IPS DF 6.9 (cell line): Measurements from ENCODE around the gene USP28.
"Not testable (repeated sequence)": the region's sequence is repeated elsewhere in the genome, so short reads cannot be mapped to it uniquely, and the experiment has no call there.

Experiments used
- DNase-seq: peaks from one replicate; pipeline ENCODE4 v3.0.0-alpha.2; 2013; ENCODE audit warnings: low read depth, low spot score
- H3K27ac ChIP-seq: one replicate; pipeline ENCODE4 v1.5.1; 2013; ENCODE audit warnings: low read length, control low read depth
- H3K27me3 ChIP-seq: 2 replicates; pipeline ENCODE4 v1.6.1; 2013; ENCODE audit warnings: mild to moderate bottlenecking, low read length; ENCODE audit not compliant: control insufficient read depth, insufficient read depth
- H3K36me3 ChIP-seq: 2 replicates; pipeline ENCODE4 v1.6.1; 2013; ENCODE audit warnings: low read length; ENCODE audit not compliant: control insufficient read depth, insufficient read depth
- H3K4me1 ChIP-seq: 2 replicates; pipeline ENCODE4 v1.6.1; 2013; ENCODE audit warnings: low read length; ENCODE audit not compliant: control insufficient read depth, insufficient read depth
- H3K4me3 ChIP-seq: 2 replicates; pipeline ENCODE4 v1.5.1; 2013; ENCODE audit warnings: mild to moderate bottlenecking, low read length
- H3K9me3 ChIP-seq: 2 replicates; pipeline ENCODE4 v1.6.1; 2013; ENCODE audit warnings: low read length, inconsistent platforms; ENCODE audit not compliant: control insufficient read depth, insufficient read depth
- WGBS: extraction: QIAGEN DNeasy Blood & Tissue Kit; methylation state at CpG from one replicate; pipeline ENCODE4 v1.1.7; 2013; ENCODE audit warnings: mixed read lengths, missing lambda C conversion rate; ENCODE audit not compliant: insufficient read length, insufficient coverage; 5-methylcytosine and 5-hydroxymethylcytosine counted together

Gene USP28

DNA sequence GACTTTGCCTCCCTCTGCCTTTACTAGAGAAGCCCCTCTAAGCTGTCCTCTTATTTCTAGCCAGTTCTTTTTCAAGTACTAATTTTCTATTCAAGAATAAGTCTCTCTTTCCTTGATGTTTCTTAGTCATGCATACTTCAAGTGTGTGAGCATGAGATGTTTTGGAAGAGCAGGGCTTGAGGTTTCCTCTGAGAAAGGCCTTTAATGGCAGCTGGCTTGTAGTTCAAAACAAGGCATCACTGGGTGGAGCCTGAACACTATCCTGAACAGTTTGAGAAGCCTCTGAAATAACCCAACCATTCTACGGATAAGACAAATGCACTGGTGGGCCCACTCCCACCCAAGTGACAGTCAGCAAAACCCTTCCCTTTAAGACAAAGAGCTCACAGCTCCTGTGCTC lies 58.2 kb downstream of the USP28 start:
- no peaks in the 10 kb centered on the region for H3K9me3 ChIP-seq
- DNase-seq, result no peak
- peaks cover 14% of the 10 kb centered on the region; the same call in 1 of the 2 replicates for H3K36me3 ChIP-seq
- H3K4me3 ChIP-seq, result no peak overlapping the region
- no peaks in the 10 kb centered on the region for H3K4me1 ChIP-seq
- no CpG with 5 or more reads among the region's 1 CpG for WGBS
- no peak overlapping the region for H3K27ac ChIP-seq
- no peaks in the 10 kb centered on the region; the same call in 1 of the 2 replicates for H3K27me3 ChIP-seq

DNA sequence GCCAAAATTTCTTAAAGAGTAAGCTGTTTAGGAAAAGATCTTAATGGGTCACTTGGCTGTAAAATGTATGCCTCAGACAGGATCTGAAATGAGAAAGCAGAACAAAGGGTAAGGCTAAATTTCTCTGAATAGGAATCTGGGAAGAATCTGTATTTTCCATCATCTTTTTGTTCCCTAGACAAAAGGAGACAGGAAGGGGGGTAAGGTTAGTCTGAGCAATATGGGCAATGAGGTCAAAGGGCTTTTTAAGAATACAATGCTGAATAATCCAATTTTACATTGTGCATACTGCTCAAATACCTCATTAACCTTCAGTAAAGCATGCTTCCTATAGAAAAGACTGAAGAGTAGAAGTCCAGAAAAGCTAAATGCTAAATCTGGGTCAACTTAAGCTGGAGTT lies 61.2 kb downstream of the USP28 start:
- Histone ChIP-seq H3K9me3 (no peaks in the 10 kb centered on the region), H3K36me3 (peaks cover 7% of the 10 kb centered on the region; the same call in 1 of the 2 replicates), H3K27ac (no peak overlapping the region), H3K4me3 (no peak overlapping the region), H3K27me3 (no peaks in the 10 kb centered on the region; the same call in 1 of the 2 replicates), H3K4me1 (no peaks in the 10 kb centered on the region)
- no peak for DNase-seq

GRCh38 chr11:113808931-113809330 lies 66.4 kb downstream of the USP28 start:
- no peak for DNase-seq
- no peaks in the 10 kb centered on the region for H3K27me3 ChIP-seq
- peaks cover 21% of the 10 kb centered on the region; the same call in 1 of the 2 replicates for H3K36me3 ChIP-seq
- H3K9me3 ChIP-seq, result no peaks in the 10 kb centered on the region
- no peaks in the 10 kb centered on the region for H3K4me1 ChIP-seq
- no peak overlapping the region for H3K4me3 ChIP-seq
- WGBS, result no CpG with 5 or more reads among the region's 2 CpGs
- no peak overlapping the region for H3K27ac ChIP-seq

DNA sequence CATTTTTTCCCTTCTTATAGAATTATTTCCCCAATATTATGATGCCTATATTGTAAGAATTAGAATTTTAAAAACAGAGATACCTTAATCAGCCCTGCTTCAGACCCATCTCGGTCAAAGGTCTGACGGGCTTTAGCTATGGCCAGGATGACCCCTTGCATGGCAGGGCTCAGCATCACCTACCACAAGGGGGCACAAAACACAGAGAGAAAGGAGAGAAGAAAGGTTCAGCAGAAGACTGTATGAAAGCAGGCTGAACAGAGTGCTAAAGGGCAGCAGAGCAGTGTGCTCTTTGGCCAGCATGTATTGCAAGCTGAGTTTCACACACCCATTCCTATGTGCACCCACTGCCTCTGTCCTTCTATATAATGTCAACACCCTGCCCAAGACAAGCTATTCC lies 69.0 kb downstream of the USP28 start:
- DNase-seq, result peak; percentile 35
- Histone ChIP-seq H3K4me3 (no peak overlapping the region), H3K36me3 (peaks cover 36% of the 10 kb centered on the region; the same call in 1 of the 2 replicates), H3K9me3 (no peaks in the 10 kb centered on the region), H3K27ac (no peak overlapping the region), H3K27me3 (no peaks in the 10 kb centered on the region), H3K4me1 (no peaks in the 10 kb centered on the region)
- no CpG with 5 or more reads among the region's 2 CpGs for WGBS

DNA sequence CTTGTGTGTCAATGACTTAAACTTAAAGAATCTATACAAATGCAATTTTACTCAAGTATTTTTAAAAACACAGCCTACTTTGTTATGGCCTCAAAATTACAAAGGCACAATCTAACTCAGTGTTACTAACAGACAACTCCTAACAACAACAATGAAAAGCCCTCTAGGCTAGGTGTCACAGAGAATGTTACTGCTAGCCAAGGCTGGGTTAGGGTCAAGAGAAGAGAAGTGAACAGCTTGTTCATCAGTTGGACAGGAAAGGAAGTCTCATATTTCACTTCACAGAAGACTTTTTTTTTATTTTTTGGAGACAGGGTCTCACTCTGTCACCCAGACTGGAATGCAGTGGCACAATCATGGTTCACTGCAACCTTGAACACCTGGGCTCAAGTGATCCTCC lies 69.7 kb downstream of the USP28 start:
- H3K4me3 ChIP-seq, result no peak overlapping the region
- no peak for DNase-seq
- H3K27ac ChIP-seq, result no peak overlapping the region
- no peaks in the 10 kb centered on the region for H3K9me3 ChIP-seq
- H3K36me3 ChIP-seq, result peaks cover 34% of the 10 kb centered on the region; the same call in 1 of the 2 replicates
- H3K27me3 ChIP-seq, result no peaks in the 10 kb centered on the region
- no peaks in the 10 kb centered on the region for H3K4me1 ChIP-seq

DNA sequence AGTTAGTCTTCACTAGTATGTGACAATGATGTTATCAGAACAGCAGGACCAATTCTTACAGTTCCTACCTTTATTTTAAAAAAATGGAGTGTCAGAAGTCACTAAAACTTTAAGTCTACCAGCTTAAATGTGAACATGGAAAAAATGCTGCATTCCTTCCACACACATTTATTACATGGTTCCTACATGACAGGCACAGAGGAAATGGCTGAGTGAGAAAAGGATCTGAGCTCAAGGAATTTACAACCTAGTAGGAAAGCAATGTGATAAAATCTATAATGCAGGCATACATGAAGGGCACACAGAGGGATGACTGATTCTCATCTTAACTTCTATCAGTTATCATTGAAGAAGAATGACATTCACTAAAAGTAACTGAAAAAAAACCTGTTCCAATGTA lies 72.8 kb downstream of the USP28 start:
- Histone ChIP-seq H3K4me3 (no peak overlapping the region), H3K27me3 (no peaks in the 10 kb centered on the region), H3K36me3 (peaks cover 37% of the 10 kb centered on the region; the same call in 1 of the 2 replicates), H3K27ac (no peak overlapping the region), H3K9me3 (no peaks in the 10 kb centered on the region), H3K4me1 (no peaks in the 10 kb centered on the region)
- no peak for DNase-seq

GRCh38 chr11:113796663-113797259 lies 78.6 kb downstream of the USP28 start:
- no CpG with 5 or more reads among the region's 3 CpGs for WGBS

DNA sequence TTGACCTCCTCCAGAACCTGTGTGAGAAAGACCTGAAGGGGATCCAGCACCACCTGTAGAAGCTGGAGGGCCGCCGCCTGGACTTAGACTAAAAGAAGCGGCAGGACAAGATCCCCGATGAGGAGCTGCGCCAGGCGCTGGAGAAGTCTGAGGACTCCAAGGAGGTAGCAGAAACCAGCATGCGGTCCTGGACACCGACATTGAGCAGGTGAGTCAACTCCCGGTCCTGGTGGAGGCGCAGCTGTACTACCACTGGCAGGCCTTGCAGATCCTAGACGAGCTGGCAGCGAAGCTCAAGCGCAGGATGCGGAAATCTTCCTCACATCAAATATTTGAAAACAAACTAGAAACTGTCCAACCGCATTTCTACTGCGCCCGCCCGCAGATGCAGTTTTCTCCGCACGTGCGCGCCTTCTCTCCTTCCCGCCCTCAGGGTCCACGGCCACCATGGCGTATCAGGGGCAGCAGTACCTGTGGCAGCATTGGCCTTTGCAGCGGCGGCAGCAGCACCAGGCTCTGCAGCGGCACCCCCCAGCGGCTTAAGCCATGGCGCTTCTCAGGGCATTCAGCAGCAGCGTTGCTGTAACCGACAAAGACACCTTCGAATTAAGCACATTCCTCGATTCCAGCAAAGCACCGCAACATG lies 85.6 kb downstream of the USP28 start:
- Histone ChIP-seq H3K4me1 (no peaks in the 10 kb centered on the region), H3K9me3 (no peaks in the 10 kb centered on the region), H3K4me3 (no peak overlapping the region), H3K27ac (no peak overlapping the region), H3K36me3 (no peaks in the 10 kb centered on the region), H3K27me3 (no peaks in the 10 kb centered on the region)
- DNase-seq, result no peak
- no CpG with 5 or more reads among the region's 35 CpGs for whole genome bisulfite sequencing

More at GRCh38 chr11:113796663-113797259, 78.6 kb downstream of the USP28 start:
- H3K4me3 ChIP-seq, result no peak overlapping the region
- no peak overlapping the region for H3K27ac ChIP-seq
- peaks cover 12% of the 10 kb centered on the region; the same call in 1 of the 2 replicates for H3K36me3 ChIP-seq
- H3K9me3 ChIP-seq, result no peaks in the 10 kb centered on the region
- no peaks in the 10 kb centered on the region for H3K4me1 ChIP-seq
- no peak for DNase-seq
- H3K27me3 ChIP-seq, result no peaks in the 10 kb centered on the region

- H3K27me3 ChIP-seq, H3K9me3 ChIP-seq, H3K36me3 ChIP-seq, DNase-seq, H3K4me1 ChIP-seq, H3K27ac ChIP-seq, H3K4me3 ChIP-seq: not testable (repeated sequence)
- no CpG with 5 or more reads among the region's 22 CpGs for WGBS
Measured at GRCh38 chr11:113789016-113789415, 86.4 kb downstream of the USP28 start.

DNA sequence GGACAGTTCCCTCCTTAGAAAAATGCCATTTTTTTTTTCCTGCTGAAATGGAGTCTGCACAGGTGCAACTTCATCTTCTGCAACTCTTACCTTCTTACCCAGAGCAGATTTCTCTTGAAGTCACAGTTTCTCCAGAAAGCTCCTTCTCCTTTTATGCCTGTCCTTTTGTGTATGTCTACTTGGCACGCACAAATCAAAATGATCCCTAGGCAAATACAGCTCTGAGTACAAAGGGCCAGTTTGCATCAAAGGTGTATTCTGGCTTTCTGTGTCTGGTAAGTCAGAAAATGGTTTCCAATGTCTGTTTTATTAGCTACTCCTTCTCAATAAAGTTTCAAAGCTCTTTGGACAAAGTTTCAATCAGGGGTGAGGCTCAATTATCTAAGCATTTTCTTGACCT lies 93.2 kb downstream of the USP28 start:
- DNase-seq, result no peak
- no peaks in the 10 kb centered on the region for H3K27me3 ChIP-seq
- H3K4me3 ChIP-seq, result no peak overlapping the region
- H3K9me3 ChIP-seq, result no peaks in the 10 kb centered on the region
- no peaks in the 10 kb centered on the region for H3K4me1 ChIP-seq
- H3K27ac ChIP-seq, result no peak overlapping the region
- no CpG with 5 or more reads among the region's 1 CpG for WGBS
- no peaks in the 10 kb centered on the region for H3K36me3 ChIP-seq

DNA sequence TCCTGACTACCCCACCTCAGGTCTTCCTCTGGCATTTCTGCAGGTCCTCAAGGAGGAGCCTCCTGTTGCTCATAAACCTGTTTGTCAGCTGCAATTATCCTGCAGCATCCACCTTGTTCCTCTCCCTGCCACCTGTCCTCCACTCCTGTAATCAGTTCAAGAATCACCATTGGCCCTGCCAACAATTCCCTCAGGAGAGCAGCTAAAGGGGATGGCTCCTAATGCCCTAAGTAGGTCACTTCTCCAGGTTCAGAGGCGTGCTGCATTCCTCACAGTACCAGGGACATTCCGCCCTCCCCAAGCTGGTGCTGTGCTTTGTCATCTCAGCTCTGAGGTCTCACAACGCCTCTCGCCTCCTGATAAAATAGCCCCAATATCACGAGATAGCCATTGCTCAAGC lies 93.7 kb downstream of the USP28 start:
- H3K36me3 ChIP-seq, result no peaks in the 10 kb centered on the region
- WGBS, result no CpG with 5 or more reads among the region's 5 CpGs
- DNase-seq, result no peak

More for the DNA sequence above, 93.7 kb downstream of the USP28 start:
- Histone ChIP-seq H3K4me3 (no peak overlapping the region), H3K9me3 (no peaks in the 10 kb centered on the region), H3K27ac (no peak overlapping the region), H3K4me1 (no peaks in the 10 kb centered on the region), H3K27me3 (no peaks in the 10 kb centered on the region)
